ENCODE data around the gene FBN1.

FBN1 gene

GRCh38 chr15:48652510-48653076 is 7.1 kb upstream of the FBN1 start:
- DNase-seq (ENCODE audit: low spot score): no peak

GRCh38 chr15:48650931-48651330 is 5.4 kb upstream of the FBN1 start:
- no peak for DNase-seq (ENCODE audit: low spot score)

GRCh38 chr15:48647962-48648361 is 2.5 kb upstream of the FBN1 start:
- no peak for DNase-seq (ENCODE audit: low spot score)

GRCh38 chr15:48646331-48646730 is 822 bp upstream of the FBN1 start:
- DNase-seq (ENCODE audit: low spot score): no peak

GRCh38 chr15:48644827-48645557 is 517 bp downstream of the FBN1 start:
- DNase-seq (ENCODE audit: low spot score): no peak

- DNase-seq (ENCODE audit: low spot score): no peak
These were observed 1.1 kb downstream of the FBN1 start for GRCh38 chr15:48644467-48644826.

- DNase-seq (ENCODE audit: low spot score): no peak
These were observed 1.6 kb downstream of the FBN1 start for GRCh38 chr15:48643776-48644466.

- no peak for DNase-seq (ENCODE audit: low spot score)
These were observed 2.3 kb downstream of the FBN1 start for GRCh38 chr15:48643206-48643605.

- no peak for DNase-seq (ENCODE audit: low spot score)
These were observed 2.7 kb downstream of the FBN1 start for GRCh38 chr15:48642795-48643194.

GRCh38 chr15:48641416-48641815 is 4.1 kb downstream of the FBN1 start:
- peak; percentile 29 for DNase-seq (ENCODE audit: low spot score)

- no peak for DNase-seq (ENCODE audit: low spot score)
These were observed 6.5 kb downstream of the FBN1 start for GRCh38 chr15:48638963-48639362.

GRCh38 chr15:48637639-48638038 is 7.9 kb downstream of the FBN1 start:
- DNase-seq (ENCODE audit: low spot score): no peak

GRCh38 chr15:48636511-48636910 is 9.0 kb downstream of the FBN1 start:
- no peak for DNase-seq (ENCODE audit: low spot score)

- no peak for DNase-seq (ENCODE audit: low spot score)
These were observed 10.6 kb downstream of the FBN1 start for GRCh38 chr15:48634893-48635292.

GRCh38 chr15:48634096-48634495 is 11.4 kb downstream of the FBN1 start:
- no peak for DNase-seq (ENCODE audit: low spot score)

GRCh38 chr15:48632651-48633050 is 12.9 kb downstream of the FBN1 start:
- DNase-seq (ENCODE audit: low spot score): no peak

GRCh38 chr15:48631176-48631770 is 14.2 kb downstream of the FBN1 start:
- no peak for DNase-seq (ENCODE audit: low spot score)

- no peak for DNase-seq (ENCODE audit: low spot score)
These were observed 15.3 kb downstream of the FBN1 start for GRCh38 chr15:48630245-48630644.

GRCh38 chr15:48628832-48629231 is 16.7 kb downstream of the FBN1 start:
- no peak for DNase-seq (ENCODE audit: low spot score)

- peak; percentile 7 for DNase-seq (ENCODE audit: low spot score)
These were observed 18.1 kb downstream of the FBN1 start for GRCh38 chr15:48627260-48627940.

- DNase-seq (ENCODE audit: low spot score): no peak
These were observed 20.4 kb downstream of the FBN1 start for GRCh38 chr15:48625126-48625525.

GRCh38 chr15:48624700-48625099 is 20.8 kb downstream of the FBN1 start:
- DNase-seq (ENCODE audit: low spot score): no peak

GRCh38 chr15:48623456-48623855 is 22.1 kb downstream of the FBN1 start:
- DNase-seq (ENCODE audit: low spot score): no peak

All from SW480 (cell line).